Measurements from ENCODE around the gene SLC5A3. TPM values are rescaled to one million over a fixed set of nuclear protein-coding genes. Genes with fewer than 3 reads are reported as not detected.
A peak's percentile ranks its signal among the peaks of the same experiment; 100 is the strongest.

Gene SLC5A3
- total RNA-seq (1 to 10 TPM; 2.4 to 6.2 (median 3.6) TPM), polyA plus RNA-seq (1 to 10 TPM; 1.1 to 2.0 TPM)
- long read RNA-seq, donor 1, full-length matches to known transcripts: 1 of 8 reads
- long read RNA-seq, donor 1, partial matches to known transcripts: 0 of 8 reads
- long read RNA-seq, donor 1, other reads (novel, unspliced or antisense): 7 of 8 reads
- long read RNA-seq, donor 2, full-length matches to known transcripts: 10 of 10 reads
- long read RNA-seq, donor 2, partial matches to known transcripts: 0 of 10 reads
- long read RNA-seq, donor 2, other reads (novel, unspliced or antisense): 0 of 10 reads
- long read RNA-seq, donor 3, full-length matches to known transcripts: 2 of 5 reads
- long read RNA-seq, donor 3, partial matches to known transcripts: 0 of 5 reads
- long read RNA-seq, donor 3, other reads (novel, unspliced or antisense): 3 of 5 reads

DNA sequence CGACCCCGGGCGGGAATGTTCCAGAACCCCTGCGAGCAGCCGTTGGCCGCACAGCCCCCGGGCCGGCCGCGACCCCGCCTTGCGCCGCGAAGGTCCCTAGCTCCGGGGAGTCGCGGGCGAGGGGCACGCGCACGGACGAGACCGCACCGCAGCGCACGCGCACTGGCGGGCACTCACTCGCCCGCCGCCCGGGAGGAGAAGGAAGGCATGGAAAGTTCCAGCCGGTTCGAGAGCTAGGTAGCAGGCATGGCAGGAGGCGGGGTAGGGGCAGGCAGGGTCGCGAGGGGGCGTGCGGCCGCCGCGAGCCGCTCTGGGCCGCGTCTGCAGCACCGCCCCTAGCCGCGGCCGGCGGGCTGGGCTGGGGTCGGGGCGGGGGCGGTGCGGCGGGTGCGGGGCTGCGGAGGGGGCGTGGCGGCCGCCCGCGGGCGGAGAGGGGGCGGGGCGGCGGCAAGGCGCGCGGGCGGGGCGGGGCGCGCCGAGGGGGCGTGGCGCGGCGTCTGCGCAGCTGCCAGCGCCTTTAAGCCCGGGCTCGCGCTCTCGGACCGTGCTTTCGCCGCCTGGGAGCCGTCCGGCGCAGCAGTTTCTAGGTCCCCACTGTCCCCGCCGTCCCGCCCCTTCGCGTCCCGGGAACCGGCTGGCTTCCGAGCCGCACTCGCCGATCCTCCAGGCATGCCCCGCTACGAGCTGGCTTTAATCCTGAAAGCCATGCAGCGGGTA, at the start of gene SLC5A3, which contains the start of gene MRPS6:
TSS of gene SLC5A3 (plus strand) at position 547 of the 717 bp plus-strand sequence. CDS start 21,621 bp downstream, outside the sequence.
TSS of gene MRPS6 (plus strand) at position 547 of the 717 bp plus-strand sequence. CDS start at position 670, 123 bp downstream.
- Histone ChIP-seq H3K27me3 (no peaks in the 10 kb centered on the region), H3K36me3 (no peaks in the 10 kb centered on the region), H3K27ac (peak within 1 kb of the TSS; percentile 20 to 91 (median 86)), H3K9me3 (no peaks in the 10 kb centered on the region), H3K4me3 (peak within 1 kb of the TSS; percentile 49 to 93 (median 82)), H3K4me1 (peaks cover 0 to 45% (median 29%) of the 10 kb centered on the region in 12 donors)
- intact Hi-C loops (cut with DNase I): loop anchor here in 9 of 10 donors (2.0 to 10.0 kb wide), 12 partner anchors 96 to 276 kb away; partner anchors contain the start of gene ATP5PO (in 1 of the 9)
- 0 to 1% (median 1%) methylated on average over 15 to 104 of the region's 104 CpGs for WGBS, 4 donors
- DNase-seq (peak; percentile 86 to 92 (median 89)), ATAC-seq (peak; percentile 78 to 94 (median 89))
- TF ChIP-seq POLR2A (IDR thresholded peaks at IDR 0.05): peak in 1 of 2 donors; percentile 96
- TF ChIP-seq, protein P1, sequence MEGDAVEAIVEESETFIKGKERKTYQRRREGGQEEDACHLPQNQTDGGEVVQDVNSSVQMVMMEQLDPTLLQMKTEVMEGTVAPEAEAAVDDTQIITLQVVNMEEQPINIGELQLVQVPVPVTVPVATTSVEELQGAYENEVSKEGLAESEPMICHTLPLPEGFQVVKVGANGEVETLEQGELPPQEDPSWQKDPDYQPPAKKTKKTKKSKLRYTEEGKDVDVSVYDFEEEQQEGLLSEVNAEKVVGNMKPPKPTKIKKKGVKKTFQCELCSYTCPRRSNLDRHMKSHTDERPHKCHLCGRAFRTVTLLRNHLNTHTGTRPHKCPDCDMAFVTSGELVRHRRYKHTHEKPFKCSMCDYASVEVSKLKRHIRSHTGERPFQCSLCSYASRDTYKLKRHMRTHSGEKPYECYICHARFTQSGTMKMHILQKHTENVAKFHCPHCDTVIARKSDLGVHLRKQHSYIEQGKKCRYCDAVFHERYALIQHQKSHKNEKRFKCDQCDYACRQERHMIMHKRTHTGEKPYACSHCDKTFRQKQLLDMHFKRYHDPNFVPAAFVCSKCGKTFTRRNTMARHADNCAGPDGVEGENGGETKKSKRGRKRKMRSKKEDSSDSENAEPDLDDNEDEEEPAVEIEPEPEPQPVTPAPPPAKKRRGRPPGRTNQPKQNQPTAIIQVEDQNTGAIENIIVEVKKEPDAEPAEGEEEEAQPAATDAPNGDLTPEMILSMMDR (IDR thresholded peaks at IDR 0.05): peak in 1 of 12 donors; percentile 18

- H3K4me3 ChIP-seq: no peak overlapping the region
- ATAC-seq: no peak
- 73 to 79% (median 75%) methylated on average over 8 of the region's 8 CpGs for WGBS, 4 donors
- TF ChIP-seq, protein P1 (IDR thresholded peaks at IDR 0.05): no peak
- TF ChIP-seq POLR2A (IDR thresholded peaks at IDR 0.05): no peak
- H3K4me1 ChIP-seq: peaks cover 0 to 54% (median 0%) of the 10 kb centered on the region in 12 donors
- peaks cover 0 to 15% (median 0%) of the 10 kb centered on the region in 12 donors for H3K9me3 ChIP-seq
- no peaks in the 10 kb centered on the region for H3K36me3 ChIP-seq
- DNase-seq: no peak
- peaks cover 0 to under 1% (median 0%) of the 10 kb centered on the region in 9 donors for H3K27me3 ChIP-seq
- intact Hi-C loops (cut with DNase I): no loop called here
- H3K27ac ChIP-seq: peak overlapping the region in 1 of 12 donors; percentile 32
These were observed 49.5 kb upstream of the SLC5A3 start for GRCh38 chr21:34023691-34024373.

GRCh38 chr21:34024374-34024693, 49.0 kb upstream of the SLC5A3 start:
- no peak overlapping the region for H3K27ac ChIP-seq
- no peak for ATAC-seq

More at GRCh38 chr21:34024374-34024693, 49.0 kb upstream of the SLC5A3 start:
- H3K4me1 ChIP-seq: peaks cover 0 to 50% (median 0%) of the 10 kb centered on the region in 12 donors
- intact Hi-C loops (cut with DNase I): no loop called here
- H3K36me3 ChIP-seq: no peaks in the 10 kb centered on the region
- H3K27me3 ChIP-seq: peaks cover 0 to 3% (median 0%) of the 10 kb centered on the region in 9 donors
- TF ChIP-seq POLR2A (IDR thresholded peaks at IDR 0.05): no peak
- TF ChIP-seq, protein P1 (IDR thresholded peaks at IDR 0.05): no peak
- peaks cover 0 to 15% (median 0%) of the 10 kb centered on the region in 12 donors for H3K9me3 ChIP-seq
- no peak for DNase-seq
- H3K4me3 ChIP-seq: no peak overlapping the region
- WGBS, 4 donors: 90 to 98% (median 93%) methylated on average over 3 of the region's 3 CpGs

Data from heart left ventricle (tissue), 16 donors.